Gastroesophageal sphincter (tissue), 4 donors: ENCODE results near the gene ADORA1. TPM values are rescaled to one million over a fixed set of nuclear protein-coding genes. Genes with fewer than 3 reads are reported as not detected.
A peak's percentile ranks its signal among the peaks of the same experiment; 100 is the strongest.

Source experiments
- ATAC-seq: fragments of 150-250 bp; one replicate; pipeline ENCODE4 v1.9.1; 2016; ENCODE audit warnings: mild to moderate bottlenecking, moderate library complexity
- H3K27ac ChIP-seq, 4 donors: fragments of 200-600 bp; sonication (generic) in 3 of 4; 1 replicate in 3 of 4; 2 replicates in 1 of 4; pipeline ENCODE4 v1.5.1; 2016 to 2019
- H3K27me3 ChIP-seq: fragments of 200-600 bp; sonication (generic); one replicate; pipeline ENCODE4 v1.5.1; 2019
- H3K36me3 ChIP-seq, 2 donors: fragments of 200-600 bp; sonication (generic); one replicate each; pipeline ENCODE4 v1.5.1; 2019; ENCODE audit warnings: control low read depth in 1 of 2
- H3K4me1 ChIP-seq, 3 donors: fragments of 200-600 bp; sonication (generic); 1 replicate in 2 of 3; 2 replicates in 1 of 3; pipeline ENCODE4 v1.5.1; 2016 to 2019; ENCODE audit warnings: control low read depth in 2 of 3
- H3K4me3 ChIP-seq, 2 donors: fragments of 200-600 bp; sonication (generic); one replicate each; pipeline ENCODE4 v1.5.1; 2019; ENCODE audit warnings: mild to moderate bottlenecking in 1 of 2, moderate library complexity in 1 of 2
- H3K9me3 ChIP-seq, 3 donors: fragments of 200-600 bp; sonication (generic); one replicate each; pipeline ENCODE4 v1.5.1; 2017 to 2019; ENCODE audit warnings: control low read depth in 2 of 3
- EP300 ChIP-seq: sonication (generic); formaldehyde crosslinking; IDR thresholded peaks from one replicate; pipeline ENCODE4 v1.6.1; 2017; ENCODE audit warnings: antibody characterized with exemption, mild to moderate bottlenecking
- POLR2A ChIP-seq, 2 donors: fragments of 450-650 bp; IDR thresholded peaks; one replicate each; pipeline ENCODE4 v1.6.1; 2017; ENCODE audit warnings: antibody characterized with exemption in 2 of 2, mild to moderate bottlenecking in 2 of 2, moderate library complexity in 1 of 2
- POLR2AphosphoS5 ChIP-seq: sonication (generic); formaldehyde crosslinking; IDR thresholded peaks from one replicate; pipeline ENCODE4 v1.6.1; 2017; ENCODE audit warnings: antibody characterized with exemption
- WGBS, 2 donors: methylation state at CpG; one replicate each; pipeline ENCODE4 v1.1.5; 2018; ENCODE audit warnings: low coverage in 1 of 2; 5-methylcytosine and 5-hydroxymethylcytosine counted together
- total RNA-seq, 4 donors: library from RNA; depleted of rRNA; stranded (reverse); fragments of >200 nt; gene quantifications; one replicate each; pipeline ENCODE4 v1.1.0, GENCODE V29; 2016
- TF ChIP-seq, protein P1 (sequence below), 4 experiments: fragments of 200-600 bp in 2 of 4; fragments of 450-650 bp in 2 of 4; sonication (generic) in 1 of 4; IDR thresholded peaks; one replicate each; pipeline ENCODE4 v1.5.1; 2017 to 2019; ENCODE audit warnings: antibody characterized with exemption in 4 of 4, mild to moderate bottlenecking in 2 of 4, moderate library complexity in 2 of 4

ADORA1 gene
- total RNA-seq, 4 donors from 2014 or later = 0.16 to 2.7 (median 0.33) TPM

DNA sequence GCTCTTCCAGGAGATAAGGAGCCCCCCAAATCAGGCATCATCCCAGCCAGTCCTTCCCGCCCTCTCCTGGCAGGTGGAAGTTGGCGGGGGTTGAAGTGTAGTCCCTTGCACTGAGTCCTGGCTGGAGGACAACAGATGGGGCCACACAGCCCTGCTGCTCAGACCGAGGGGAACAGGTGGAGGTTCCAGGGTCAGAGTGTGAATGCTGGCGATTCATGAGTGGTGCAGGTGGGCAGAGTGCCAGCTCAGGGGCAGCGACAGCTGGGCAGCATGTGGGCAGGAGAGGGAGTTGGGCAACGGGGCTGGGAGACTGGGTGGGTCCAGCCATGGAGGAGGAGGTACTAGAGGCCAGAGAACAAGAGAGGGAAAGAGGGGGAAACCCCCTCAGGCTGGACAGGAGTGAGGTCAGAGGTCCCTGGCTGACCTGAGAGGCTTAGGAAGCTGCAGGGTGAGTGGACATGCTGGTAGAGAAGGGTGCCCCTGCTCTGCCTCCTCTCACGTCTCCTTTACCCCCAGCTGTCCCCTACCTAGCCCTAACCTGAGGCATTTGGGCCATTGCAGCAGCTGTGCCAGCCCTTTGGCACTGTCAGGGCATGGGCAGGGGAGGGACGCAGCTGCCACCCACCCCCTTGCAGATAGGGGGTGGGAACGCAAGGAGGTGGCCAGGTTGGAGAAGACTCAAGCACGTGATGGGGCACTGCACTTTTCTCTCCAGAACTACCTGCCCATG, 11.3 kb upstream of the ADORA1 start:
- H3K36me3 ChIP-seq = no peaks in the 10 kb centered on the region
- H3K4me3 ChIP-seq = no peak overlapping the region
- TF ChIP-seq POLR2AphosphoS5 (no peak), POLR2A (IDR thresholded peaks at IDR 0.05) (no peak), EP300 (no peak)
- TF ChIP-seq, protein P1, sequence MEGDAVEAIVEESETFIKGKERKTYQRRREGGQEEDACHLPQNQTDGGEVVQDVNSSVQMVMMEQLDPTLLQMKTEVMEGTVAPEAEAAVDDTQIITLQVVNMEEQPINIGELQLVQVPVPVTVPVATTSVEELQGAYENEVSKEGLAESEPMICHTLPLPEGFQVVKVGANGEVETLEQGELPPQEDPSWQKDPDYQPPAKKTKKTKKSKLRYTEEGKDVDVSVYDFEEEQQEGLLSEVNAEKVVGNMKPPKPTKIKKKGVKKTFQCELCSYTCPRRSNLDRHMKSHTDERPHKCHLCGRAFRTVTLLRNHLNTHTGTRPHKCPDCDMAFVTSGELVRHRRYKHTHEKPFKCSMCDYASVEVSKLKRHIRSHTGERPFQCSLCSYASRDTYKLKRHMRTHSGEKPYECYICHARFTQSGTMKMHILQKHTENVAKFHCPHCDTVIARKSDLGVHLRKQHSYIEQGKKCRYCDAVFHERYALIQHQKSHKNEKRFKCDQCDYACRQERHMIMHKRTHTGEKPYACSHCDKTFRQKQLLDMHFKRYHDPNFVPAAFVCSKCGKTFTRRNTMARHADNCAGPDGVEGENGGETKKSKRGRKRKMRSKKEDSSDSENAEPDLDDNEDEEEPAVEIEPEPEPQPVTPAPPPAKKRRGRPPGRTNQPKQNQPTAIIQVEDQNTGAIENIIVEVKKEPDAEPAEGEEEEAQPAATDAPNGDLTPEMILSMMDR (IDR thresholded peaks at IDR 0.05) = no peak
- peaks cover 51% of the 10 kb centered on the region for H3K27me3 ChIP-seq
- H3K27ac ChIP-seq = no peak overlapping the region
- ATAC-seq = no peak
- H3K4me1 ChIP-seq = peaks cover 0 to 9% (median 0%) of the 10 kb centered on the region in 3 donors
- no peaks in the 10 kb centered on the region for H3K9me3 ChIP-seq
- WGBS, 2 donors = 47 to 66% methylated on average over 3 to 5 of the region's 10 CpGs

DNA sequence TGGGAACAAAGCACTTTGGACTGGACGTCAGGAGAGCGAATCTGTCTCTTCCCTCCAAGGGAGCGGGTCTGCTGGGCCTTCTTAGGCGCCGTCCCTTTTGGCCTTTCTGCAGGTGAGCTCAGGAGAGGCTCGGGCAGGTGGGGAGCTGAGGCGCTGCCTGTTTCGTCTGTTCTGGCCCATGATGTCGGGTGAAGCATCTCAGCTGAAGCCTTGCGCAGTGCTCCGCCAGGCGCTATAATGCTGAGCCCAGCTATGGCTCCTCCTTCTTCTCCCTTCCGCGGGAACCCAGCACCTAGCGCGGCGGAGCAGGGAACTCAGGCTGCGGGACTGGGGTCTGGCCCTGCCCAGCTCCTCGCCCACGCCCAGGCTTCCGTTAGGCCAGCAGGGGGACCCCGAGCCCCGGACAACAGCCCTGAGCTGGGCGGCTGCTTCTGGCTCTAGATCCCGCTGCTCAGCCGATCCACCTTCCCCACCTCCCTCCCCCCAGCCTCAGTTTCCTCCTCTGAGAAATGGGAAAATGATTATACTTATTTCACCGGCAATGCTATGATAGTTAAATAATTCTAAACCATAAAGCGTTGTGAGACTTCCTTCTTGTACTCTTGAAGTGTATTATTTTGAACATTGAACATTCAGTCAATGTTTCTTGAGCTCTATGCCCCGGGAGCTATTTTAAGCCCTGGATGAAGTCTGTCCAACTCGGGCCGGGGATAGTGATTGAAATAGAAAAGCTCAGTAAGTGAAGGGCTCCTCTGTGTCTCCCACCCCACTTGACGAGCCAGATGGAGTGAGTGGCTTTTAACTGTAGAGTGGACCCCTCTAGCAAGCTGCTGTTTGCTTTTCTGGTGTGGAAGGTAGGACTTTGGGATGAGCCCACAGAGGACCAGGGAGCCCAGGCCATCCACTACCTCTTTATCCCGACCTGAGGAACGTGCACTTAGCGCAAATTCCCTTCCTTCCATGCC, 9.6 kb upstream of the ADORA1 start:
- Histone ChIP-seq H3K36me3 (no peaks in the 10 kb centered on the region), H3K27me3 (peaks cover 68% of the 10 kb centered on the region), H3K27ac (no peak overlapping the region), H3K4me3 (no peak overlapping the region), H3K9me3 (no peaks in the 10 kb centered on the region), H3K4me1 (peaks cover 0 to 9% (median 0%) of the 10 kb centered on the region in 3 donors)
- TF ChIP-seq, protein P1 (IDR thresholded peaks at IDR 0.05) = peak in 3 of 4 experiments; percentile 71 to 89 (median 79)
- TF ChIP-seq EP300 = no peak
- 8 to 30% methylated on average over 13 to 17 of the region's 35 CpGs for WGBS, 2 donors
- ATAC-seq = peak; percentile 88

DNA sequence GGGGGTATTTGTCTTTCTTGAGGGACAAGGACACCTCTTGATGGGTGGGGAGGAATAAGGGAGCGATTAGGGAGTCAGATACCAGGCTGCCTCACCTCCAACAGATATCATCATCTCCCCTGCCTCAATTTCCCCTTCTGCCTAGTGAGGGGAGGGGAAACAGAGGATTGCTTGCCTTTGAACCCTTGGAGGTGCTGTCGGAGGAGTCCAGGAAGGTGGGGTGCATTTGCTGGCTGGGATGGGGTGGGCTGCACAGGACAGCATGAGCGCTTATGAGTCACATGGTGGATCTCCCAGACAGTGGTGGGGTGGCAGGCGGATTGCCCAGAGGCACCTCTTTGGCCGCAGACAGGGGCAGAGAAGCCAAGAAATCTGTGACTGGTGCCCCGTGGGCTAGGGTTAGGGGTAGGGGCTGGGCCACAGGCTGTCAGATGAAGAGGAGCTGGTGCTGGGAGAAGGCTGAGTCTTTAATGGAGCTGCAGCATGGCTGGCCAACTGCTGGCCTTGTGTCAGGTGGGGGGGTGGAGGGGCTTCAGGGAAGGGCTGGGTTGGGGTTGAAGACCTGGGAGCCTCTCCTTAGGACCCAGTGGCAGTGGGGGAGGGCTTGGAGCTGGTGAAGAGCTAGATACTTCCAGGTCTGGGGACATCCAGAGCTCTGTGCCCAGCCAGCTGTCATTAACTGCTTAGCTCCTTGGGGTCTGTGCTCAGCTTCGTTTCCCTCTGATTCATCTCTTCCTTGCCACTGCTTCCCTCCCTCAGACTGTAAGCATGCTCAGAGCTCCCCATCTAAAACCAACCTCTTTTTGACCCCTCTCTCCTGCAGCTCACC, 7.0 kb upstream of the ADORA1 start:
- Histone ChIP-seq H3K9me3 (no peaks in the 10 kb centered on the region), H3K36me3 (no peaks in the 10 kb centered on the region), H3K4me1 (peaks cover 0 to 9% (median 0%) of the 10 kb centered on the region in 3 donors), H3K4me3 (no peak overlapping the region), H3K27ac (no peak overlapping the region), H3K27me3 (peaks cover 94% of the 10 kb centered on the region)
- ATAC-seq = no peak
- 52% methylated on average over 2 of the region's 7 CpGs; no CpG with 5 or more reads in 1 of the 2 donors for WGBS, 2 donors
- no peak for TF ChIP-seq EP300
- TF ChIP-seq, protein P1 (IDR thresholded peaks at IDR 0.05) = no peak
- no peak for TF ChIP-seq POLR2AphosphoS5
- no peak for TF ChIP-seq POLR2A (IDR thresholded peaks at IDR 0.05)

- WGBS, 2 donors = 62 to 77% methylated on average over 8 to 11 of the region's 11 CpGs
- Histone ChIP-seq H3K27ac (no peak overlapping the region), H3K4me3 (no peak overlapping the region), H3K27me3 (peaks cover 98% of the 10 kb centered on the region), H3K36me3 (no peaks in the 10 kb centered on the region), H3K9me3 (no peaks in the 10 kb centered on the region), H3K4me1 (peaks cover 0 to 15% (median 4%) of the 10 kb centered on the region in 3 donors)
- TF ChIP-seq POLR2AphosphoS5 = no peak
- TF ChIP-seq POLR2A (IDR thresholded peaks at IDR 0.05) = no peak
- TF ChIP-seq EP300 = no peak
- no peak for ATAC-seq
Measured at GRCh38 chr1:203121186-203122015, 6.1 kb upstream of the ADORA1 start.
